ENCODE measurements around the gene FBXL5.

Gene FBXL5

DNA sequence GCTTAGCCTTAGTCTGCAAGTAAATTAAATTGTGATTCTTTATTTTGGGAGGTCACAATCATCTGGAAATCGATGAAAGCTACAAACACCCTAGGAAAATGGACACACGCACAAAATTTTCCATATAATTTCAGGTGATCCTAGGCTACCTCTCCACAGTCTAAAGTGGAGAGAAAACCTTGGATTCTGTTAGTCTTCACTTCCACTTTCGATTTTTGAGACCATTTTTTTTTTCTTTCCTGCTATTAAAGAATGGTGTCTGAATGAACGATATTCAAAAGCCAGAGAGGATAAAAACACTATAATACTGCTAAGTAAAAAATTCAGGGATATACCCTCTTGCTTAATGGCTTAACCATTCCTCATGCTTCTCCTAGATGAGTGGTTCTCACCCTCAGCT lies 1.7 kb downstream of the FBXL5 start:
- TF ChIP-seq, protein P1, sequence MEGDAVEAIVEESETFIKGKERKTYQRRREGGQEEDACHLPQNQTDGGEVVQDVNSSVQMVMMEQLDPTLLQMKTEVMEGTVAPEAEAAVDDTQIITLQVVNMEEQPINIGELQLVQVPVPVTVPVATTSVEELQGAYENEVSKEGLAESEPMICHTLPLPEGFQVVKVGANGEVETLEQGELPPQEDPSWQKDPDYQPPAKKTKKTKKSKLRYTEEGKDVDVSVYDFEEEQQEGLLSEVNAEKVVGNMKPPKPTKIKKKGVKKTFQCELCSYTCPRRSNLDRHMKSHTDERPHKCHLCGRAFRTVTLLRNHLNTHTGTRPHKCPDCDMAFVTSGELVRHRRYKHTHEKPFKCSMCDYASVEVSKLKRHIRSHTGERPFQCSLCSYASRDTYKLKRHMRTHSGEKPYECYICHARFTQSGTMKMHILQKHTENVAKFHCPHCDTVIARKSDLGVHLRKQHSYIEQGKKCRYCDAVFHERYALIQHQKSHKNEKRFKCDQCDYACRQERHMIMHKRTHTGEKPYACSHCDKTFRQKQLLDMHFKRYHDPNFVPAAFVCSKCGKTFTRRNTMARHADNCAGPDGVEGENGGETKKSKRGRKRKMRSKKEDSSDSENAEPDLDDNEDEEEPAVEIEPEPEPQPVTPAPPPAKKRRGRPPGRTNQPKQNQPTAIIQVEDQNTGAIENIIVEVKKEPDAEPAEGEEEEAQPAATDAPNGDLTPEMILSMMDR (IDR thresholded peaks at IDR 0.05; ENCODE audit: control insufficient read depth, extremely low read depth, insufficient read depth): no peak
- H3K4me3 ChIP-seq (ENCODE audit: low read depth, low read length): peak overlapping the region; percentile 86

DNA sequence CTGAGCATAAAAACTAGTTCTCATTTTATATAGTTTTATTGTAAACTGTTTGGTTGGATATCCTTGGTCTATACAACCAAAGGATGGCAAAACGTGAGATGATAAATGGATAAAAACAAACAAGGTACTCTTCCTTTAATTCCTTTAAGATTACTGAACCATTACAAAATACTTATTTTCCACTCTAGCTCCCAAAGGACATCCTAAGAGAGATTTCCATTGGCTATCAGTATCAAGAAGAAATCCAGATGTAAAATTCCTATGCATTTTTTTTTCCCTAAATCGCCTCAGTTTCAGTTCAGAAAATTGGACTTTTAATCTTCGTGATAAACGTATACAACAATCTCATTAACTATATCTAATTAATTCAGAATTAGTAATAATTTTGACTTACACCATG lies 2.3 kb downstream of the FBXL5 start:
- peak overlapping the region; percentile 86 for H3K4me3 ChIP-seq (ENCODE audit: low read depth, low read length)
- TF ChIP-seq, protein P1 (IDR thresholded peaks at IDR 0.05; ENCODE audit: control insufficient read depth, extremely low read depth, insufficient read depth): no peak
- no peak for DNase-seq (ENCODE audit: low read depth)

More for the DNA sequence above, 1.7 kb downstream of the FBXL5 start:
- DNase-seq (ENCODE audit: low read depth): no peak

DNA sequence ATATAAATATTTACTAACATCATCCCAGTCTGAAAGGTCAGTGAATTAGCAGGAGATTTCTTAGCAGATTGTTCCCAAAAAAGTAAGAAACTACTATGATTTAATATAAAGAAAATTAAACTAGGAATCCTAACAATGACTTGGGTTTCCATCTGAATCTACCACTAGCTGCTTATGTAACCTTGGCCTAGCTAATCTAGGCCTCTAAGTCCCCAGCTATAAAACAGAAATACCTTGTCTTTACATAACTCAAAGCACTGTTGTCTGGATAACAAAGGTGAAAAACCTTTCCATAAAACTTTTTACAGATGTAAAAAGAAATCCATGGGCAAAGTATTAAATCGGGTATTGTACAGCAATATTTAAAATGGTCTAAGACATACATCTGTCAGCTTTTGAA lies 3.0 kb downstream of the FBXL5 start:
- TF ChIP-seq, protein P1 (IDR thresholded peaks at IDR 0.05; ENCODE audit: control insufficient read depth, extremely low read depth, insufficient read depth): no peak
- DNase-seq (ENCODE audit: low read depth): no peak
- no peak overlapping the region for H3K4me3 ChIP-seq (ENCODE audit: low read depth, low read length)

GRCh38 chr4:15651676-15652075 lies 3.5 kb downstream of the FBXL5 start:
- no peak overlapping the region for H3K4me3 ChIP-seq (ENCODE audit: low read depth, low read length)
- no peak for DNase-seq (ENCODE audit: low read depth)
- TF ChIP-seq, protein P1 (IDR thresholded peaks at IDR 0.05; ENCODE audit: control insufficient read depth, extremely low read depth, insufficient read depth): no peak

- H3K4me3 ChIP-seq (ENCODE audit: low read depth, low read length): peak overlapping the region; percentile 30
- TF ChIP-seq, protein P1 (IDR thresholded peaks at IDR 0.05; ENCODE audit: control insufficient read depth, extremely low read depth, insufficient read depth): peak; percentile 61
- peak; percentile 83 for DNase-seq (ENCODE audit: low read depth)
Observed at GRCh38 chr4:15649914-15650545, 5.1 kb downstream of the FBXL5 start.

DNA sequence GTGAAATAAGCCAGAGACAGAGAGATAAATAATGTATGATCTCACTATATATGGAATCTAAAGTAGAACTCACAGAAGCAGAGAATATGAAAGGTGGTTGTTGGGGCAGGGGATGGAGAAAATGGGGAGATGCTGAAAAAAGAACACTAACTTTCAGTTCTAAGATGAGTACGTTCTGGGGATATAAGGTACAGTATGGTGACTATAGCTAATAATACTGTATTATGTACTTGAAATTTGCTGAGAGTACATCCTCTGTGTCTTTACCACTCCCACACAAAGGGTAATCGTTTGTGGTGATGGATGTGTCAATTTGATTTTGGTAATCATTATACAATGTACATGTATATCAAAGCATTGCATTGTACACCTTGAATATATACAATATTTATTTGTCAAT lies 6.6 kb downstream of the FBXL5 start:
- DNase-seq (ENCODE audit: low read depth): no peak
- TF ChIP-seq, protein P1 (IDR thresholded peaks at IDR 0.05; ENCODE audit: control insufficient read depth, extremely low read depth, insufficient read depth): no peak
- H3K4me3 ChIP-seq (ENCODE audit: low read depth, low read length): no peak overlapping the region

- TF ChIP-seq, protein P1 (IDR thresholded peaks at IDR 0.05; ENCODE audit: control insufficient read depth, extremely low read depth, insufficient read depth): no peak
- no peak for DNase-seq (ENCODE audit: low read depth)
- no peak overlapping the region for H3K4me3 ChIP-seq (ENCODE audit: low read depth, low read length)
Observed at GRCh38 chr4:15638418-15638817, 16.7 kb downstream of the FBXL5 start.

Measured in LNCaP clone FGC (cell line).